Activated naive CD4-positive, alpha-beta T cell treated with anti-CD3 and anti-CD28 coated beads, Interleukin-2, amount 50 U/mL, for 16 hours (primary cell): ENCODE results near the gene PAMR1.
"Not testable (repeated sequence)": the region's sequence is repeated elsewhere in the genome, so short reads cannot be mapped to it uniquely, and the experiment has no call there.

ENCODE experiments used
- DNase-seq: peaks from one replicate; pipeline ENCODE4 v3.0.0-alpha.2; 2020

PAMR1 gene, protein sequence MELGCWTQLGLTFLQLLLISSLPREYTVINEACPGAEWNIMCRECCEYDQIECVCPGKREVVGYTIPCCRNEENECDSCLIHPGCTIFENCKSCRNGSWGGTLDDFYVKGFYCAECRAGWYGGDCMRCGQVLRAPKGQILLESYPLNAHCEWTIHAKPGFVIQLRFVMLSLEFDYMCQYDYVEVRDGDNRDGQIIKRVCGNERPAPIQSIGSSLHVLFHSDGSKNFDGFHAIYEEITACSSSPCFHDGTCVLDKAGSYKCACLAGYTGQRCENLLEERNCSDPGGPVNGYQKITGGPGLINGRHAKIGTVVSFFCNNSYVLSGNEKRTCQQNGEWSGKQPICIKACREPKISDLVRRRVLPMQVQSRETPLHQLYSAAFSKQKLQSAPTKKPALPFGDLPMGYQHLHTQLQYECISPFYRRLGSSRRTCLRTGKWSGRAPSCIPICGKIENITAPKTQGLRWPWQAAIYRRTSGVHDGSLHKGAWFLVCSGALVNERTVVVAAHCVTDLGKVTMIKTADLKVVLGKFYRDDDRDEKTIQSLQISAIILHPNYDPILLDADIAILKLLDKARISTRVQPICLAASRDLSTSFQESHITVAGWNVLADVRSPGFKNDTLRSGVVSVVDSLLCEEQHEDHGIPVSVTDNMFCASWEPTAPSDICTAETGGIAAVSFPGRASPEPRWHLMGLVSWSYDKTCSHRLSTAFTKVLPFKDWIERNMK

DNA sequence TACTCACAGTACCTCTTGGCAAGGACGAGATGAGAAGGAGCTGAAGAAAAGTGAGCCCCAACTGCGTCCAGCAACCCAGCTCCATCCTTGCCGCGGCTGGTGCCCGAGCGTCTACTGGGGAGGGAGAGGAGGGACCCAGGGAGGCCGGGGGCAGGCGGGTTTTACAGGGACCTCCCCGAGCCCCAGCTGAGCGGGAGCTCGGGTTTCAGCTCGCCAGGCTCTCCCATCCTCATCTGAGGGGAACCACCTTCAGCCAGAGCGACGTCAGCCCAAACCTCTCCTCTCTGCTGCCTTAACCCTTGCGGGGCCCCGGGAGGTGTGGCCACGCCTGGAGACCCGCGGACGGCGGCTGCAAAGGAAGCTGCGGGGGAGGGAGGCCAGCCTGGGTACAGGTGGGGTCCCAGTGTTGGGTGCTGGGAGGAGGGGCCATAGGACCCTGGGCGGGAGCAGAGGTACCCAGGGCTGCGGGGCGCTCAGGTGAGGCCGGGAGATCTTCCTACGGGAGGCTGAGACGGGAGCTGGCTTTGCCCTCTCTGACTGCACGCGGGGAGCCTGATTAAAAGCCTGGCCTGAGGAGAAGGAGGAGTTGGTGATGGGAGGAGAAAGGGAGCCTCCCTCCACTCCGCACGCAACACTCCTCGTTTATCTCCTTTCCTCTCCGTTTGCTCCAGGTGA is at the start of gene PAMR1:
PAMR1 (minus strand) TSS at position 116 of the 675 bp plus-strand sequence; CDS start at position 85, 31 bp downstream.
- no peak for DNase-seq

DNA sequence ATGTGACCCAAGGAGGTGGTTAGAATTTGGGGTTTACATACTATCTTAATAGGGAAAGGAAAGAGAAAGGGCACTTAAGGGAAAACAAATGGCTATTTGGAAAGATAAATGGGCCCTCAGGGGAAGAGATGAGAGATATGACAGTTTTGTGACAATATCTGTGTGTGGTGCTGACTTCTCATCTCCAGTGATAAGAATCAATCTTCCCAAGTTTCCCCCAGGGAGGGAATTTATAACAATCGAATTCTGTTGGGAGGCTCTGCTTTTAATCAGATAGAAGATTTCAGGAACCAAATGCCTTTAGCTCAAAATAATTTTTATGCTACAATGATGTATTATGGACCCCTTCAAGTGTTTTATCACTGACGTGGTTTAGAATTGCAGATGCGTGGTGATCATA is 46.3 kb upstream of the PAMR1 start:
- DNase-seq, result no peak

DNA sequence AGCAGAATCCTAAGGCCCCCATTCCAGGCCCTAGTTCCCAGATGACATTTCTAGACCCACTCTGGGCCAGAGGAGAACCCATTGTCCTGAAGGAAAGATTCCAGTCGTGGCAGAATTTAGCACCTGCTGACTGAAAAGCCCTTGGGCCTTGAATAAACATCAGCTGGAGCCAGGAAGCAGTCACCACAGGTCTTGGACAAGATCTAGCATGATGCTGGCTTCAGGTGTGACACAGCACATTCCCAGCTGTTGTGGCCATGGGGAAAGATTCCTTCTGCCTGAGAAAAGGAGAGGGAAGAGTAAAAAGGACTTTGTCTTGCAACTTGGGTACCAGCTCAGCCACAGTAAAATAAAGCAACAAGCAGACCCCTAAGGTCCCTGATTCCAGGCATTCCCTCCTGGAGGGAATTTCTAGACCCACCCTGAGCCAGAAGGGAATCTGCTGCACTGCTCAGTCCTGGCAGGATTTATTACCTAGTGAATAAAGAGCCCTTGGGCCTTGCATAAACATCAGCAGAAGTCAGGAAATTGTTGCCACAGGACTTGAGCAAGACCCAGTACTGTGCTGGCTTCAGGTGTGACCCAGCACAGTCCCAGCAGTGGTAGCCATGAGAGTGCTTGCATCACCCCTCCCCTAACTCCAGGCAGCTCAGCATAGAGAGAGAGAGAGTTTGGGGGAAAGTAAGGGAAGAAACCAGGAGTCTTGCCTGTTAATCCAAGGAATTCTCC is 42.5 kb upstream of the PAMR1 start:
- DNase-seq, result no peak

DNA sequence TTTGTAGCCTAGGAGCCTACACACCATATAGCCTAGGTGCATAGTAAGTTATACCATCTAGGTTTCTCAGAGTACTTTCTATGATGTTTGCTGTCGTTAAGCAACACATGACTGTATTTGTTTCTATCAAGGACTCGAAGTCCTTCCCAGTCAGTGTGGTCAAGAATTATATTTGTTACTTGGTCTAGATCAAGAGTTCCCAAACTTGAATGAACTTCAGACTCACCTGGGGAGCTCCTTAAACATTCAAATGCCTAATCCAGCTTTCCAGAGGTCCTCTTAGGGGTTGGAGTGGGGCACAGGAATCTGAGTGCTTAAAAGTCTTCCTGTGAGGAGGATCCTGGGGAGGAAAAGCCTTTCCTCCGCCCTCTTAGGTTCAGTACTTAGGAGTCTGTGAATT is 41.5 kb upstream of the PAMR1 start:
- no peak for DNase-seq

DNA sequence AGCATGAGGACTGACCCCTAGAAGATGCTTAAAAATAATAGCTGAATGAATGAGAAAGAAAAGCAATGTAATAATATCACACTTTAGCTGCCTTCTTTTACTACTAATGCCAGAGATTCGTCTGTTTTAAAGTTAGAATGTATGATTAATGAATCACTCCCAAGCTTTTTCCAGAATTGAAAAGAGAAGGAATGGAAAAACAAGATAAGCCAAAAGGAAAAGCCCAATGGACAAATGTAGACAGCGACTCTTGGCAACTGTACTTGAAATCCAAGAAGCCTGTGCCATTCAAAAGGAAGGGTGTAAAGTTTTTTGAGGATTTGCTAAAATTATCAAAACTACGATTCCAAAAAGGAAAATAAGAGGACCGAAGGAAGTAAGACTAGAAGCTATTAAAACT is 40.8 kb upstream of the PAMR1 start:
- no peak for DNase-seq

DNA sequence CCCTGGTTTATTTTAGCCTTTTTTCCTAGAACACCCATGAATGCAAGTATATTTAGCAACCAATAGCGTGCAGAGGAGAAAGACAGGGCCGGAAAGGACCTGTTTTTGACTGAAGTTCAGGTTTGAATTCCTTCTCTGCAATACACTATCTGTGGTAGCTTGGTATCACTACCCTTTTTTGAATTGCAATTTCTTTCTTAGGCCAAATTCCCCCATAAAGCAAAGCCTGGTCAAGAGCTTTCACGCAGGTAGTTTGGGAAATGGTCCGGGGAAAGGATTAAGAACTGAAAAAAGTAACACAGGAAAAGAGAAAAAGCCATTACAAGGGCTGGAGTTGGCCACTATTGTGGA is 38.8 kb upstream of the PAMR1 start:
- no peak for DNase-seq

DNA sequence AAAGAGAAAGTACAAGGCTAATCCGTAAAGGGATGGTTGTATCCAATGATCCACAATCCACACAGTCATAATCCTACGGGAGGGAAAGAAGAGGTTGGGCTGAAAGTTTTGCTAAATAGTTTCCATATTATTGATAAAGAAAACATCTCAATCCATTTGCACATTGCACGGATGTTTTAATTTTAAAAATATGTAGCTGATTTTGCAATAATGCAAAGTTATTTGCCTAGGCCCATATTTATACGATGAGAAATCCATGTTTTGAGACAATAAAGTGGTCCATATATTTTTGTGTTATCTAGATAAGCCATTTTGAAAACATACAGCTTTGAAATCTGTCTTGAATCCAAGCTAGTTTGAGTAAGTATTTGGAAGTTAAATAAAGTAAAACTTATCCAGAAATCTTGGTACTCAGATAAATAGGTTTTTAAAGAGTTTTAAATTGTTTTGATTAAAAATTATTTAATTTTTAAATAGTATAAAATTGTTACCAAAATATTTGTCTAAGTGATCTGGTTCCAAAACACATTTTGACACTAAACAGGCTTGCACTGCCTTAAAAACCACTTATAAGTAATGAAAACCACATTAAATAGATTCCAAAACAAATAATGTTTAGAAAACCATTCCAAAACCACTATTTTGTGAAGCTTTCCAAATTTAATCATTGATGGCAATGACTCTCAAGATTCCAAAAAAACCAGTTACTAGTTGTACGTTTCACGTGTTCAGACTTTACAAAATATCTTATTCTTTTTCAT is 38.2 kb upstream of the PAMR1 start:
- DNase-seq, result no peak

DNA sequence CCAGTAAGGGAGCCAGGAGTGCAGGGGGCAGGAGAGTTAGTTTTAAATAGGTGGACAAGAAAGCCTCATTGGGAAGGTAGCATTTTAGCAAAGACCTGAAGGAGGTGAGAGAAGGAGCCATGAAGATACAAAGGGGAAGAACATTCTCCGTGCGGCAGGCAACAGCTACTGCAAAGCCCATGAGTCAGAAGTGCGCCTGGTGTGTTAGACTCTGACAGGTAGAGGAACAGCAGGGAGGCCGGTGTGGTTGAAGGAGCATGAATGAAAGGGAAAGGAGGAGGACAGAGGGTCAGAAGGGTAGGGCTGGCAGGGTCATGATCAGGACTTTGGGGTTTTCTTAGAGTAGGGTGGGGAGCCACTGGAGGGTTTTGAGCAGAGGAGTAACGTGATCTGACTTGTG is 34.5 kb upstream of the PAMR1 start:
- DNase-seq, result no peak

DNA sequence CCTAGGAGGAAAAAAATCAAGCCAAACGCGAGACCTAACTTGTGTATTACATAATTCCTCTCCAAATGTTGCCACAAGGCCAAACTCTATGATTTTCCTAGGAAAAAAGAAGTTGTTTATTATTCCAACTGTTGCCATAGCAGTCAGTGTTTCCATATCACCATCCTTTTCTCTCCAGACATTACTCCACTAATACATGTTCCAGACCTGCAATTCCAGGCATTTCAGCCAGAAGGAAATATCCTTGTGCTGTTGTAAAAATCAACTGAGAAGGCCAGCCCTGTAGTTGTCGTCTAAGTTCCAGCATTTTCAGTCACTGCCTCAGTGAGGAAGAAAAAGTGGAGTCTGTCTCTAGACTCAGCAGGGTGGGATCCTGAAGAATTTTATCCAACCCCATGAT is 33.1 kb upstream of the PAMR1 start:
- no peak for DNase-seq

DNA sequence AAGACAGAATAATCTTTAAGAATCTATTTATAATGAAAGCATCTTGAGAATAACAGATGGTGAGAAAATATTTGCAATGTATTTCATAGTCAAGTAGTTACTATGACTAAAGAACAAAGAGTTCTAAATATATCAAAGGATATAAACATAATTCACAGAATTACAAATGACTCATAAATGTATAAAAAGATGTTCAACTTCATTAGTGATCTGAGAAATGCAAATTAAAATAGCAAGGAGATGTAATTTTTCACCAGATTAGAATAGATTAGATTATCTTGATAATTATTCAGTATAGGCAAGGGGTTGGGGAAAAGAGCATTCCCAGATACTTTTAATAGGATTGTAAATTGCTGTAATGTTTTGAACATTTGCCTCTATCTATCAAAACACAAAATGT is 30.1 kb upstream of the PAMR1 start:
- DNase-seq, result no peak

DNA sequence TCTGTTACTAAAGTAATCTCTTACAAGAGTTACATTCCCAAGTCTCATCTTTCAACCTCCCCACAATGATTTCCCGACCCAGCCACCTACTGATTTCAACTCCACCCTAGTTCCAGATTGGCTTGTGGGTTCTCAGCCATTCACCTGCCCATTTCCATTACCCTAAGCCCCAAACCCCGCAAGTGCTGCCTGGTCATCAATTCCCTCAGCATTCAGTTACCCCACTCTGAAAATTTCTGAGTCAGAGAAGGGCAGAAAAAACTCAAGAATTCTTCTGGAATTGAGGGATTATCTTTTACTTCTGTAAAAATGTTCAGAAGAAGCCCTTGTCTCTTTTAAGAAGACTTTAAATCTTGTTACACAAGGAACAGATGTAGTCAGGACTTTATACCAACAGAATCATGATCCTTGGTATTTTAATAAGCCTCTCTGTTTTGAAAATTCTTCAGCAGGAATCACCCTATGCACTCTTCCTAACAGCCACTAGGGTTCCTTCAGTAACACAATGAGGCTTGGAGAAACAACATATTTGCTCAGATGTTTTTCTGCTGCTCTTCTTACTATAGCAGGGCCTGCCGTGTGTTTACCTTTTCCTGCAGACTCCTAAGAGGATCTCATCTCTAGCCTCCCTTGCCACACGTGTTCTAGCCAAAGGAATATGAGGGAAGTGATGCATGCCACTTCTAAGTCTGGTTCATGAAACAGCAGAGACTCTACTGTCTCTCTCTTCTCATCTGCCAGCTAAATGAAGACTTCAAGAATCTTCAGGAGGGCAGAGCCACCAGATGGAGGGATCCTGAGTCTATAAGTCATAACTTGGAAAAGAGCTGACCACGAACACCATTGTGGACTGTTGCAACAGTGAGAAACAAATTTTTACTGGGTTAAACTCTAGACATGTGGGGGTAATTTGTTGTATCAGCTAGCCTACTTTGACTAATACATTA is 29.3 kb upstream of the PAMR1 start:
- no peak for DNase-seq

DNA sequence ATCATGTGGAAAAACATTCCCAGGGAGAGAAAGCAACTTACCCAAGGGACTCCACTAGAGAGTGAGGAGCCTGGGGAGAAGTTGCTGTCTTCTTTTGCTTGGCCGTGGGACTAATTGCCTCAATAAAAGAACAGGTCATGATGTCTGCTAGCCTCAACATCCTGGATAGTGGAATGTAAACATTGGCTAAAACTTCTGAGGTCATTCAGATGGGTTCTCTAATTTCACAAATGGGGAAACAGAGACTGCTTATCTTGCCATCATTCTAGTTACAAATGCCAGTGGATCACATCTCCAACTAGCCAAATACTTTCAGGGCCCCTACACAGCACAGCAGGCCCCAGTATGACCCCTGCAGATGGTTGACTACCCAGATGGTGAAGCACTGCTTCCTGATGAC is 28.4 kb upstream of the PAMR1 start:
- DNase-seq, result no peak

DNA sequence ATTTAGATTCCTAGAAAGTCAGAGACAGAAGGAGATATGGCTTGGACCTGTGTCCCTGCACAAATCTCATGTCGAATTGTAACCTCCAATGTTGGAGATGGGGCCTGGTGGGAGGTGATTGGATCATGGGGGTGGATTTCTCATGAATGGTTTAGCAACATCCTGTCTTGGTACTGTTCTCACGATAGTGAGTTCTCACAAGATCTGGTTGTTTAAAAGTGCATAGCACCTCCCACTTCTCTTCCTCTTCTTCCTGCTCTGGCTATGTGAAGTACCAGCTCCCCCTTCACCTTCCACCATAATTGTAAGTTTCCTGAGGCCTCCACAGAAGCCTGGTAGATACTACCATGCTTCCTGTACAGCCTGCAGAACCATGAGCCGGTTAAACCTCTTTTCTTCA is 27.6 kb upstream of the PAMR1 start:
- DNase-seq, result no peak

DNA sequence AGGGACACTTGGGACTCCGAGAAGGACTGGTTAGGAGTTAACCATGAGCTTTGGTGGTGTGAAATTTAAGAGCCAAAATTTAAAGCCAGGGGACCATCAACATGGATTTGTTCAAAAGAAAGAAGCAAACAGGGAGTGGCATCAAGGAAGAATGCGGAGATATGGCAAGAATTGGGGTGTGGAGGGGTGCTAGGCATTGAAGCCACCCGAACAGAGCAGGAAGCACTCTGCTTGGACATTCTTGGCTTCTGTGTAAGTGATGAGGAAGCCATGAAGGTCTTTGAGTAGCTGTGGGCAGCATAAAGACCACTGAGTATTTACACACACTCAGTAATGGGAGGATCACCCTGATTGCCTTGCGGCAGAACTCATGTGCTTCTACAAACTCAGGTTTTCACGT is 27.2 kb upstream of the PAMR1 start:
- no peak for DNase-seq

DNA sequence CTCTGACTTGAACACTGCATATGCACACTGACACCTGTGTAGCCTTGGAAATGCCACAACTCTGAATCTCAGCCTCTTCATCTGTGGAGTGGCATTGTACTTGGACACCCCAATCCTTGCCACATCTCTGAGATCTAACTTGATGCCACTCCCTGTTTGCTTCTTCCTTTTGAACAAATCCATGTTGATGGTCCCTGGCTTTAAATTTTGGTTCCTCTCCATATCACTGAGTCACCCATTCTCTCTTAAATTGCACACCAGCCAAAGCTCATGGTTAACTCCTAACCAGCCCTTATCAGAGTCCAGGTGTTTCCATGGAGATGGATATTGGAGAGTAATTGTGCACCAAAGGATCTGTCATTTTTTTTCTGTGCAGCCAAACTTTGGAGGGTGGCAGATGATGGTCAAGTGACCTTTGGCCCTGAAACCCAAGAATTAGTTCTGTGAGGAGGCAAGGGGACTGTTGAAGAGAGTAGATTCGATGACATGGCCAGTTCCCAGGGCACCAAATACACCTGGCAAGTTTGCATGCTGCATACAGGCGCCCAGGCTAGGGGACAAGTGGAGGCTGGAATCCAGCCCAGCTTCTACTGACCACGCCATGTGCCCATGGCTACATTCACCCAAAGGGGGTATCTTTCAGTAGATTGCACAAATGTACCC is 25.1 kb upstream of the PAMR1 start:
- DNase-seq, result no peak

DNA sequence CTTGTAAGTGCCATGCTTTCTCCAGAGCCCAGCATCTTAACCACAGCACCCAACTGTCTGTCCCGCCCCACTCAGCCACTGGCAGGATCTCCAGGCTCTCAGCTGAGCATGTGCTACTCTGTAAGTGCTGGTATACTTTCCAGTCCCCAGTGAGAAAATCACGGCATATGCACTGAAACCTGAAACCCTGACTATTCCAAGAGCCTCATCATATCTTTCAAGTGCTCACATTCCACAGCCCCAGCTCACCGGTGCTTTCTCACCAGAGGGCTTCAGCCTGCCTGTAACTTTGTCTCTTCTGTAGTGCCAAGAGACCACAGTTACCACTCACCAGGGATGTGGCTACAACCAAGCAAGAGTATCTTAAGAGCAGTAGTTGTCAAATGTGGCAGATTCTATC is 24.4 kb upstream of the PAMR1 start:
- no peak for DNase-seq

DNA sequence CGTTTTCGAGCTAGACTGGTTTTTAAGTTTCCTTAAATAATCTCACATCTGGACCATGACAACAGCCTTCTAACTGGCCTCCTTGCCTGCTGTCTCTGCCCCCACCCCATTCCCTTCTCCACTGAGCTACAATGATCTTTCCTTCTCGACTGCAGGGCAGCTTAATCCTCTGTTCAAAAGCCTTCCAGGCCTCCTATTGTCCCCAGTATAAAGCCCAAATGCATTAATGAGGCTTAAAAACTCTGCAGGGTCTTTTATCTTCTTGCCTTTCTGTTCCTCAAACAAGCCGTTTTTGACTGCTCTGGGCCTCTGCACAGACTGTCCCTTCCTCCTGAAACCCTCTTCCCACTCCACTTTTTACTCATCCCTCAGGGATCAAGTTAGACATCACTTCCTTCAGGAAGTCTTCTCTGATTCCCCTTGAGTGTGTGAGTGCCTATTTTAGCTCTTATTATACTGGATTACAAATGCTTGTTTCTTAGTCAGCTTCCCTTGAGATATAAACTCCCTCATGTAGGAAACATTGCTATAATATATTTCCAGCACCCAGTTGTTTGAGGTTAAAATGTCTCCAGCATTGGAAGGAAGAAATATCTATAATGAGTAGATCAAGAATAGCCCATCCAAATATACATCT is 23.6 kb upstream of the PAMR1 start:
- no peak for DNase-seq

DNA sequence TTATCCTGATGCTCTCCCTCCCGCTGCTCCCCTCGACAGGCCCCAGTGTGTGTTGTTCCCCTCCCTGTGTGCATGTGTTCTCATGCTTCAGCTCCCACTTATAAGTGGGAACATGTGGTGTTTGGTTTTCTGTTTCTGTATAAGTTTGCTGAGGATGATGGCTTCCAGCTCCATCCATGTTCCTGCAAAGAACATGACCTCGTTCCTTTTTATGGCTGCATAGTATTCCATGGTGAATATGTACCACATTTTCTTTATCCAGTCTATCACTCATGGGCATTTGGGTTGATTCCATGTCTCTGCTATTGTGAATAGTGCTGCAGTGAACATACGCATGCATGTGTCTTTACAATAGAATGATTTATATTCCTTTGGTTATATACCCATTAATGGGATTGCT is 22.6 kb upstream of the PAMR1 start:
- DNase-seq, result not testable (repeated sequence)

DNA sequence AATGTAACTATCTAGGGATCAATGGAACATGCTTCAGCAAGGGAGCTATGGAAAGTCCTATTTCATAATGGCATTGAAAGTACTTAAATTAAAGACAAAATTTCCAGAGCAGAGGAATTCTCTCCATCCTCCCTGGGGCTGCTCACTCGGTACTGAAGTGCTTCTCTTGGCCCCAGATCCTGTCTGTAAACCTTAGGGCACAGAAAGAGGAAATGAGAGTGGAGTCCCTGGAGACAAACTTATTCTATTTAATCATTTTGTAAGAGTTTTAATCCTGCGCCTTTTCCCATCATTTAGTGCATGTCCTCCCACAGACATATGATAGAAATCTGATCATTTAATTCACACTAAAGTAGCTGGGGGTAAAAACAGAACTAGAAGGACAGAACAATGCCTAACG is 20.9 kb upstream of the PAMR1 start:
- DNase-seq, result no peak

DNA sequence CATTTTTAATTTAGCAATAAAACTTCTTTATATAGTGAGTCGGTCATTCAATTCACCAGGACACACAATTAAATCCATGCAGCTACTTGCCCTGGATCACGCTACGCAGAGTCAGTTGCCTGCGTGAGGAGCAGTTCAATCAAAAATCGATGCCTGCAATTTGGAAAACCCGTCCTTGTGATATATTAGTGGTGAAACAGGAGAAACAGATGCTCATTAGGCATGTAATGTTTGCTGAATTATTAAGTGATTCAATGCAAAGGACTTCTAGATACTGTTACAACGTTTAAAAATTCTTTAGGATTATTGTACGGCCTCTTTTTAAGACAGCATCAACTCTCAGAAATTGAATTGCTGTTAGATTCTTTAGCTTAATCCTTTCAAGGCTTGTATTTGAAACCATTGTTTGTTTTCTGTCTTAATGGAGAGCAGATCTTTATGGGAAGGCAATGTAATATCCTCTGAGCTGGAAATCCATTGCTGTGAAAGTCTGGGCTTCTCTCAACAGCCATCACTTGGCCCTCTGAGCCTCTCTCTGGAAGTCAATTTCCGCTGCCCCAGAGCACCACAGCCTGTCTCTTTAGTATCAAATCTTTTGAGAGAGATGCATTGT is 20.1 kb upstream of the PAMR1 start:
- DNase-seq, result no peak
